SK-N-SH (cell line): ENCODE measurements around the gene NIPA2.

Source experiments
- CHD2 ChIP-seq: fragments of 150-350 bp; IDR thresholded peaks from 2 replicates; pipeline ENCODE4 v1.6.1; 2018; ENCODE audit warnings: low read length; ENCODE audit not compliant: partially characterized antibody
- CTCF ChIP-seq: fragments of 200-600 bp; sonication (generic); IDR thresholded peaks from 2 replicates; pipeline ENCODE4 v1.6.1; 2017; ENCODE audit warnings: antibody characterized with exemption, mild to moderate bottlenecking, moderate library complexity
- EZH2phosphoT487 ChIP-seq: fragments of 200-600 bp; sonication (generic); IDR thresholded peaks from 2 replicates; pipeline ENCODE4 v1.6.1; 2017; ENCODE audit warnings: low read depth, mixed run types, mild to moderate bottlenecking, antibody characterized with exemption, moderate library complexity, borderline replicate concordance
- FOXJ3 ChIP-seq: sonication (generic); formaldehyde crosslinking; IDR thresholded peaks from 2 replicates; pipeline ENCODE4 v1.5.1; 2020; ENCODE audit warnings: mild to moderate bottlenecking, missing genetic modification reagents
- MAX ChIP-seq: IDR thresholded peaks from 2 replicates; pipeline ENCODE4 v1.4.0; 2012; ENCODE audit warnings: low read depth
- MEF2A ChIP-seq: IDR thresholded peaks from 2 replicates; pipeline ENCODE4 v1.4.0; 2012; ENCODE audit warnings: low read depth, borderline replicate concordance
- MXI1 ChIP-seq: IDR thresholded peaks from 2 replicates; pipeline ENCODE4 v1.6.1; 2012; ENCODE audit warnings: mild to moderate bottlenecking, low read depth, low read length, improper control_type of control experiment
- NFIC ChIP-seq: IDR thresholded peaks from 2 replicates; pipeline ENCODE4 v1.4.0; 2012; ENCODE audit warnings: borderline replicate concordance
- PBX3 ChIP-seq: IDR thresholded peaks from 2 replicates; pipeline ENCODE4; 2012
- REST ChIP-seq: IDR thresholded peaks from 2 replicates; pipeline ENCODE4 v1.6.1; 2012; ENCODE audit warnings: mild to moderate bottlenecking, low read depth, low read length, moderate library complexity
- SMC3 ChIP-seq: IDR thresholded peaks from 2 replicates; pipeline ENCODE4 v1.6.1; 2012; ENCODE audit warnings: low read depth, low read length, improper control_type of control experiment
- TCF12 ChIP-seq: IDR thresholded peaks from 2 replicates; pipeline ENCODE4 v1.4.0; 2012
- USF2 ChIP-seq: fragments of 150-350 bp; IDR thresholded peaks from 2 replicates; pipeline ENCODE4 v1.6.1; 2017; ENCODE audit warnings: antibody characterized with exemption, low read length, low read depth, borderline replicate concordance

- TF ChIP-seq EZH2phosphoT487 (no peak), CTCF (no peak), FOXJ3 (no peak), TCF12 (no peak), USF2 (no peak), REST (no peak), MXI1 (no peak), MAX (no peak), PBX3 (no peak), SMC3 (no peak), NFIC (no peak), CHD2 (no peak), MEF2A (no peak)
Observed at GRCh38 chr15:22863356-22863755, 24.9 kb downstream of the NIPA2 start.
